Loucy (cell line): ENCODE data around the gene NRG2.

ENCODE experiments used
- H2AFZ ChIP-seq: fragments of 200-600 bp; sonication (generic); 2 replicates; pipeline ENCODE4 v1.6.0; 2016; ENCODE audit warnings: antibody characterized with exemption, mild to moderate bottlenecking, low read length, moderate library complexity
- H3F3A ChIP-seq: fragments of 200-600 bp; 2 replicates; pipeline ENCODE4 v1.6.0; 2016; ENCODE audit warnings: antibody characterized with exemption, low read depth, mild to moderate bottlenecking
- H3K27me3 ChIP-seq: fragments of 200-600 bp; sonication (generic); 2 replicates; pipeline ENCODE4 v1.6.1; 2014; ENCODE audit warnings: low read length, mild to moderate bottlenecking; ENCODE audit not compliant: insufficient read depth, poor library complexity, severe bottlenecking
- H3K36me3 ChIP-seq: fragments of 200-600 bp; sonication (generic); 2 replicates; pipeline ENCODE4 v1.6.1; 2016; ENCODE audit warnings: low read length; ENCODE audit not compliant: insufficient read depth
- H3K4me1 ChIP-seq: fragments of 200-600 bp; sonication (generic); 2 replicates; pipeline ENCODE4 v1.5.1; 2014; ENCODE audit warnings: low read length, mild to moderate bottlenecking; ENCODE audit not compliant: insufficient read depth, poor library complexity, severe bottlenecking
- H3K4me2 ChIP-seq: fragments of 200-600 bp; sonication (generic); 2 replicates; pipeline ENCODE4 v1.6.0; 2014; ENCODE audit warnings: antibody characterized with exemption, low read length, low read depth, mild to moderate bottlenecking; ENCODE audit not compliant: poor library complexity, severe bottlenecking
- H3K4me3 ChIP-seq: fragments of 200-600 bp; sonication (generic); 2 replicates; pipeline ENCODE4 v1.5.1; 2014; ENCODE audit warnings: low read length, mild to moderate bottlenecking, mixed read lengths; ENCODE audit not compliant: poor library complexity, severe bottlenecking
- H3K79me2 ChIP-seq: fragments of 200-600 bp; sonication (generic); 2 replicates; pipeline ENCODE4 v1.6.1; 2014; ENCODE audit warnings: low read length; ENCODE audit not compliant: insufficient read depth
- H3K9ac ChIP-seq: fragments of 200-600 bp; sonication (generic); 2 replicates; pipeline ENCODE4 v1.6.0; 2014; ENCODE audit warnings: mild to moderate bottlenecking, low read depth, low read length, moderate library complexity; ENCODE audit not compliant: poor library complexity, severe bottlenecking
- H3K9me2 ChIP-seq: fragments of 200-600 bp; sonication (generic); replicated peaks from 2 replicates; pipeline ENCODE4 v1.6.1; 2016; ENCODE audit warnings: low read depth, low read length, mixed read lengths
- H3K9me3 ChIP-seq: fragments of 200-600 bp; sonication (generic); 2 replicates; pipeline ENCODE4 v1.6.1; 2014; ENCODE audit warnings: mild to moderate bottlenecking, antibody characterized with exemption, low read length, low read depth; ENCODE audit not compliant: insufficient read depth
- H4K20me1 ChIP-seq: fragments of 200-600 bp; sonication (generic); 2 replicates; pipeline ENCODE4 v1.6.0; 2014; ENCODE audit warnings: antibody characterized with exemption, low read length, mild to moderate bottlenecking; ENCODE audit not compliant: insufficient read depth, poor library complexity, severe bottlenecking
- CTCF ChIP-seq: fragments of 200-600 bp; sonication (generic); conservative IDR thresholded peaks from 2 replicates; pipeline ENCODE4 v1.5.1; 2014; ENCODE audit warnings: mild to moderate bottlenecking, antibody characterized with exemption, low read length
- EZH2phosphoT487 ChIP-seq: fragments of 200-600 bp; IDR thresholded peaks from 2 replicates; pipeline ENCODE4 v1.6.1; 2018; ENCODE audit warnings: antibody characterized with exemption, mild to moderate bottlenecking, moderate library complexity, borderline replicate concordance

NRG2 gene

GRCh38 chr5:139864716-139865483 is 178.2 kb downstream of the NRG2 start:
- no peaks in the 10 kb centered on the region for H3K4me1 ChIP-seq
- no peak overlapping the region for H3K4me2 ChIP-seq
- H4K20me1 ChIP-seq, result no peaks in the 10 kb centered on the region

GRCh38 chr5:139863855-139864558 is 179.1 kb downstream of the NRG2 start:
- H3K36me3 ChIP-seq, result no peaks in the 10 kb centered on the region
- TF ChIP-seq EZH2phosphoT487 (no peak), CTCF (peak; percentile 80)
- no peak overlapping the region for H3K4me3 ChIP-seq
- H3K9ac ChIP-seq, result no peak overlapping the region
- no peaks in the 10 kb centered on the region for H3K9me2 ChIP-seq
- no peaks in the 10 kb centered on the region for H3K4me1 ChIP-seq
- no peaks in the 10 kb centered on the region for H4K20me1 ChIP-seq
- H3K27me3 ChIP-seq, result no peaks in the 10 kb centered on the region
- no peaks in the 10 kb centered on the region for H3F3A ChIP-seq
- H3K4me2 ChIP-seq, result no peak overlapping the region
- 0 out of 2 replicates have a peak overlapping the region, but pooled peaks have one; percentile 50 for H2AFZ ChIP-seq
- no peaks in the 10 kb centered on the region for H3K9me3 ChIP-seq
- H3K79me2 ChIP-seq, result no peaks in the 10 kb centered on the region

More at GRCh38 chr5:139864716-139865483, 178.2 kb downstream of the NRG2 start:
- H3K4me3 ChIP-seq, result no peak overlapping the region
- H3F3A ChIP-seq, result no peaks in the 10 kb centered on the region
- no peak overlapping the region for H2AFZ ChIP-seq
- H3K9me3 ChIP-seq, result no peaks in the 10 kb centered on the region
- no peaks in the 10 kb centered on the region for H3K36me3 ChIP-seq
- no peak overlapping the region for H3K9ac ChIP-seq
- no peaks in the 10 kb centered on the region for H3K9me2 ChIP-seq
- TF ChIP-seq CTCF (no peak), EZH2phosphoT487 (no peak)
- no peaks in the 10 kb centered on the region for H3K27me3 ChIP-seq
- H3K79me2 ChIP-seq, result no peaks in the 10 kb centered on the region

GRCh38 chr5:139863361-139863760 is 179.7 kb downstream of the NRG2 start:
- no peaks in the 10 kb centered on the region for H3K36me3 ChIP-seq
- no peaks in the 10 kb centered on the region for H4K20me1 ChIP-seq
- no peaks in the 10 kb centered on the region for H3K79me2 ChIP-seq
- H3K9ac ChIP-seq, result no peak overlapping the region
- H3K9me2 ChIP-seq, result no peaks in the 10 kb centered on the region
- H3F3A ChIP-seq, result no peaks in the 10 kb centered on the region
- no peaks in the 10 kb centered on the region for H3K27me3 ChIP-seq
- H3K9me3 ChIP-seq, result no peaks in the 10 kb centered on the region
- no peak overlapping the region for H3K4me2 ChIP-seq
- TF ChIP-seq EZH2phosphoT487 (no peak), CTCF (no peak)
- no peaks in the 10 kb centered on the region for H3K4me1 ChIP-seq
- no peak overlapping the region for H3K4me3 ChIP-seq
- H2AFZ ChIP-seq, result no peak overlapping the region
